Transverse colon (tissue), 4 donors: Measurements from ENCODE around the gene NACA.

Experiments
- CTCF ChIP-seq, 5 experiments: fragments of 200-600 bp in 3 of 5; fragments of 450-650 bp in 2 of 5; sonication (generic) in 3 of 5; IDR thresholded peaks; 1 replicate in 2 of 5; 2 replicates in 3 of 5; pipeline ENCODE4 v1.5.1; 2016 to 2017; ENCODE audit warnings: antibody characterized with exemption in 5 of 5, inconsistent platforms in 3 of 5, mild to moderate bottlenecking in 2 of 5, moderate library complexity in 1 of 5
- POLR2A ChIP-seq: fragments of 450-650 bp; IDR thresholded peaks from one replicate; pipeline ENCODE4 v1.6.1; 2016; ENCODE audit warnings: antibody characterized with exemption, mild to moderate bottlenecking, moderate library complexity
- POLR2AphosphoS5 ChIP-seq, 3 donors: sonication (generic); formaldehyde crosslinking; IDR thresholded peaks; one replicate each; pipeline ENCODE4 v1.6.1; 2016; ENCODE audit warnings: antibody characterized with exemption in 3 of 3

DNA sequence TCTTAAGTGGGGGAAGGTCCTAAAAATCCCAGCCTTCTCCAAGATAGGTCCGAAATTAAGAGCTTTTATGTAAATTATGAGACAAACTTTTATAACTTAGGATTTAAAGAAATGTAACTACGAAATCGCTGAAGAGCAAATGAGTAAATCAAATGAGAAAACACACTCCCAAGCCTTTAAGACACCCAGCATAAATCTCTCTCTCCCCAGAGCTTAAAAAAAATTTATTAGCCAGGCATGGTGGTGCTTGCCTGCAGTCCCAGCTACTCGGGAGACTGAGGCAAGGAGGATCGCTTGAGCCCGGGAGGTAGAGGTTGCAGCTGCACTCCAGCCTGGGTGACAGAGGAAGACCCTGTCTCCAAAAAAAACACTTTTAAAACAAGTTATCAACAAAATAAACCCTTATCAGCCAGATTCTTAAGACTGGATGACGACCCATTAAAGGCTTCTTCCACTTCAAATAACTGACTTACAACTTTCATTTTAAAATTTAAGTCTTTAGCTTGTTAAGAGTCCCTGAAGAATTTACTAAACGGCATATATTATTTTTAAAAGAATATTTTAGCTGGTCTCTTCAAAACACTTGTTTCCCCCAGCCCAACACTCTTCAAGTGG, 40.2 kb downstream of the NACA start:
- TF ChIP-seq CTCF (IDR thresholded peaks at IDR 0.05) (no peak), POLR2A (no peak), POLR2AphosphoS5 (IDR thresholded peaks at IDR 0.05) (no peak)
